Gastrocnemius medialis (tissue), 4 donors: Measurements from ENCODE around the gene STRC. TPM values are rescaled to one million over a fixed set of nuclear protein-coding genes. Genes with fewer than 3 reads are reported as not detected.
A peak's percentile ranks its signal among the peaks of the same experiment; 100 is the strongest.
"Not testable (repeated sequence)": the region's sequence is repeated elsewhere in the genome, so short reads cannot be mapped to it uniquely, and the experiment has no call there.

Experiments
- ATAC-seq, 2 donors: fragments of 150-250 bp; one replicate each; pipeline ENCODE4 v1.9.1; 2016
- DNase-seq, 2 donors: peaks; one replicate each; pipeline ENCODE4 v3.0.0-alpha.2; 2019
- H3K27ac ChIP-seq, 4 donors: fragments of 200-600 bp; sonication (generic); 1 replicate in 1 of 4; 2 replicates in 3 of 4; pipeline ENCODE4 v1.5.1; 2016 to 2018; ENCODE audit warnings: mild to moderate bottlenecking in 2 of 4, moderate library complexity in 1 of 4
- H3K27me3 ChIP-seq, 3 donors: fragments of 200-600 bp; sonication (generic) in 2 of 3; 1 replicate in 1 of 3; 2 replicates in 2 of 3; pipeline versions ENCODE4 v1.5.1 to v1.6.0; 2016 to 2019; ENCODE audit warnings: mild to moderate bottlenecking in 1 of 3, moderate library complexity in 1 of 3
- H3K36me3 ChIP-seq, 2 donors: fragments of 200-600 bp; sonication (generic) in 1 of 2; one replicate each; pipeline ENCODE4 v1.5.1; 2017 to 2018
- H3K4me1 ChIP-seq, 2 donors: fragments of 200-600 bp; sonication (generic) in 1 of 2; one replicate each; pipeline ENCODE4 v1.5.1; 2016 to 2017; ENCODE audit warnings: mild to moderate bottlenecking in 2 of 2
- H3K4me3 ChIP-seq, 4 donors: fragments of 200-600 bp; sonication (generic) in 3 of 4; 1 replicate in 1 of 4; 2 replicates in 3 of 4; pipeline ENCODE4 v1.5.1; 2016 to 2019; ENCODE audit warnings: mild to moderate bottlenecking in 2 of 4
- H3K9me3 ChIP-seq, 3 donors: fragments of 200-600 bp; sonication (generic) in 2 of 3; 1 replicate in 1 of 3; 2 replicates in 2 of 3; pipeline ENCODE4 v1.5.1; 2016 to 2019
- CTCF ChIP-seq, 5 experiments: fragments of 450-650 bp in 3 of 5; fragments of 200-600 bp in 2 of 5; sonication (generic) in 2 of 5; IDR thresholded peaks in 4 of 5; conservative IDR thresholded peaks in 1 of 5; 1 replicate in 4 of 5; 2 replicates in 1 of 5; pipeline ENCODE4 v1.5.1; 2016 to 2019; ENCODE audit warnings: antibody characterized with exemption in 5 of 5, mild to moderate bottlenecking in 3 of 5, moderate library complexity in 3 of 5
- POLR2A ChIP-seq, 2 donors: fragments of 450-650 bp; IDR thresholded peaks; one replicate each; pipeline ENCODE4 v1.6.1; 2017; ENCODE audit warnings: antibody characterized with exemption in 2 of 2, mild to moderate bottlenecking in 2 of 2, moderate library complexity in 2 of 2
- in situ Hi-C, 4 donors: fragments of 200-750 bp; cut with MboI; loops; one replicate each; pipeline versions ENCODE4 v1.15.0 to v1.8.0; 2017; ENCODE audit warnings: low sequenced_read_pairs in 4 of 4
- intact Hi-C: fragments of 100-400 bp; cut with DNase I; formaldehyde crosslinking; loops from one replicate; pipeline ENCODE4 v1.15.1; 2023; ENCODE audit warnings: low total_unique reads
- total RNA-seq, 4 donors: library from RNA; depleted of rRNA; stranded (reverse); fragments of >200 nt; gene quantifications; one replicate each; pipeline versions ENCODE4 v1.1.0 to v1.2.3, GENCODE V29; 2016

The STRC gene
- total RNA-seq, 4 donors from 2014 or later, result 0.41 TPM; not detected in 3

GRCh38 chr15:43625106-43625505 is 6.5 kb upstream of the STRC start:
- no peaks in the 10 kb centered on the region for H3K4me1 ChIP-seq
- H3K4me3 ChIP-seq, result no peak overlapping the region
- TF ChIP-seq POLR2A (IDR thresholded peaks at IDR 0.05), result no peak
- TF ChIP-seq CTCF (IDR thresholded peaks at IDR 0.05 in 4 of 5, conservative IDR thresholded peaks at IDR 0.05 in 1 of 5), result no peak
- intact Hi-C loops, result no loop called here
- no peaks in the 10 kb centered on the region for H3K36me3 ChIP-seq
- H3K27ac ChIP-seq, result no peak overlapping the region
- DNase-seq (no peak), ATAC-seq (no peak)
- in situ Hi-C loops, result no loop called here
- H3K9me3 ChIP-seq, result no peaks in the 10 kb centered on the region
- H3K27me3 ChIP-seq, result peaks cover 0 to under 1% (median 0%) of the 10 kb centered on the region in 3 donors

GRCh38 chr15:43622068-43622799 is 3.6 kb upstream of the STRC start:
- DNase-seq, H3K9me3 ChIP-seq, H3K4me3 ChIP-seq, H3K4me1 ChIP-seq, H3K27me3 ChIP-seq, ATAC-seq, intact Hi-C loops, H3K36me3 ChIP-seq, in situ Hi-C loops, H3K27ac ChIP-seq: not testable (repeated sequence)

- H3K9me3 ChIP-seq, H3K36me3 ChIP-seq, H3K27ac ChIP-seq, H3K27me3 ChIP-seq, H3K4me3 ChIP-seq, intact Hi-C loops, DNase-seq, ATAC-seq, in situ Hi-C loops, H3K4me1 ChIP-seq: not testable (repeated sequence)
Measured at GRCh38 chr15:43617750-43618149, 850 bp downstream of the STRC start.

- DNase-seq (peak; percentile 36 to 65), ATAC-seq (peak; percentile 60 to 69)
- H3K4me1 ChIP-seq, in situ Hi-C loops, intact Hi-C loops, H3K4me3 ChIP-seq, H3K36me3 ChIP-seq, H3K27ac ChIP-seq, H3K27me3 ChIP-seq, H3K9me3 ChIP-seq: not testable (repeated sequence)
Measured at GRCh38 chr15:43602233-43602632, 16.4 kb downstream of the STRC start.

- H3K4me1 ChIP-seq, H3K27ac ChIP-seq, DNase-seq, ATAC-seq, H3K27me3 ChIP-seq, H3K4me3 ChIP-seq, H3K9me3 ChIP-seq, H3K36me3 ChIP-seq, in situ Hi-C loops, intact Hi-C loops: not testable (repeated sequence)
Measured at GRCh38 chr15:43600200-43600599, 18.4 kb downstream of the STRC start.

GRCh38 chr15:43599131-43599530 is 19.5 kb downstream of the STRC start:
- H3K4me1 ChIP-seq, in situ Hi-C loops, H3K36me3 ChIP-seq, DNase-seq, intact Hi-C loops, H3K27me3 ChIP-seq, H3K4me3 ChIP-seq, H3K27ac ChIP-seq, ATAC-seq, H3K9me3 ChIP-seq: not testable (repeated sequence)

GRCh38 chr15:43593328-43594190 is 25.0 kb downstream of the STRC start, which contains the start of gene CKMT1B:
CKMT1B (plus strand) TSS chr15:43594027; CDS start chr15:43594219, 192 bp downstream.
- intact Hi-C loops, in situ Hi-C loops, H3K9me3 ChIP-seq, DNase-seq, H3K27ac ChIP-seq, H3K36me3 ChIP-seq, H3K4me3 ChIP-seq, H3K4me1 ChIP-seq, H3K27me3 ChIP-seq: not testable (repeated sequence)
- peak in 1 of 2 donors; percentile 24 for ATAC-seq

GRCh38 chr15:43592841-43593240 is 25.8 kb downstream of the STRC start:
- H3K36me3 ChIP-seq, H3K4me3 ChIP-seq, intact Hi-C loops, H3K4me1 ChIP-seq, in situ Hi-C loops, H3K9me3 ChIP-seq, H3K27ac ChIP-seq, DNase-seq, H3K27me3 ChIP-seq, ATAC-seq: not testable (repeated sequence)

GRCh38 chr15:43589778-43590466 is 28.7 kb downstream of the STRC start, which contains the start of gene PPIP5K1:
PPIP5K1 (minus strand) TSS chr15:43590208; CDS start chr15:43584504, 5,704 bp downstream.
- H3K27me3 ChIP-seq, H3K36me3 ChIP-seq, H3K4me3 ChIP-seq, DNase-seq, H3K27ac ChIP-seq, H3K4me1 ChIP-seq, in situ Hi-C loops, intact Hi-C loops, H3K9me3 ChIP-seq: not testable (repeated sequence)
- ATAC-seq, result peak; percentile 99

GRCh38 chr15:43574607-43575006 is 44.0 kb downstream of the STRC start:
- H3K36me3 ChIP-seq, in situ Hi-C loops, H3K9me3 ChIP-seq, intact Hi-C loops, H3K4me3 ChIP-seq, DNase-seq, H3K4me1 ChIP-seq, H3K27ac ChIP-seq, ATAC-seq, H3K27me3 ChIP-seq: not testable (repeated sequence)
